ENCODE data around the gene TRAPPC8.

DNA sequence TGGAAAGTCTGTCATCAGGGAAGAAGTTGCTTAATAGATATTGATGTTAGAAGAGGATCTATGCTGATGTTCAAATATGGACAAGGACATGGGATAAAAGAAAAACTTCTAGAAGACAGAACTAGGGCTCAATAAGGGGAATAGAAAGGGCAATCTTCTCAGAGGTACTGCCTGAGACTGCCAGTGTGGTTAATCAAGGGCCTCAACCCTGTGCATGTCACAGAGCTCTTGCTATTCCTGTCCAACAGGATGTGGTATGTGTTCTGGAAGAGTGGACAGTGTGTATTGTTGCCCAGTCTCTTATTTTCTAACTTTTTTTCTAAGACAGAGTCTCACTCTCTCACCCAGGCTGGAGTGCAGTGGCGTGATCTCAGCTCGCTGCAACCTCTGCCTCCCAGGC, 47.9 kb upstream of the TRAPPC8 start:
- no peak for TF ChIP-seq EZH2phosphoT487 (IDR thresholded peaks at IDR 0.05; ENCODE audit: borderline replicate concordance, low read depth, low read length)
- TF ChIP-seq, protein P1, sequence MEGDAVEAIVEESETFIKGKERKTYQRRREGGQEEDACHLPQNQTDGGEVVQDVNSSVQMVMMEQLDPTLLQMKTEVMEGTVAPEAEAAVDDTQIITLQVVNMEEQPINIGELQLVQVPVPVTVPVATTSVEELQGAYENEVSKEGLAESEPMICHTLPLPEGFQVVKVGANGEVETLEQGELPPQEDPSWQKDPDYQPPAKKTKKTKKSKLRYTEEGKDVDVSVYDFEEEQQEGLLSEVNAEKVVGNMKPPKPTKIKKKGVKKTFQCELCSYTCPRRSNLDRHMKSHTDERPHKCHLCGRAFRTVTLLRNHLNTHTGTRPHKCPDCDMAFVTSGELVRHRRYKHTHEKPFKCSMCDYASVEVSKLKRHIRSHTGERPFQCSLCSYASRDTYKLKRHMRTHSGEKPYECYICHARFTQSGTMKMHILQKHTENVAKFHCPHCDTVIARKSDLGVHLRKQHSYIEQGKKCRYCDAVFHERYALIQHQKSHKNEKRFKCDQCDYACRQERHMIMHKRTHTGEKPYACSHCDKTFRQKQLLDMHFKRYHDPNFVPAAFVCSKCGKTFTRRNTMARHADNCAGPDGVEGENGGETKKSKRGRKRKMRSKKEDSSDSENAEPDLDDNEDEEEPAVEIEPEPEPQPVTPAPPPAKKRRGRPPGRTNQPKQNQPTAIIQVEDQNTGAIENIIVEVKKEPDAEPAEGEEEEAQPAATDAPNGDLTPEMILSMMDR (conservative IDR thresholded peaks at IDR 0.05; ENCODE audit: low read length) = no peak
